Tracheal epithelial cell (primary cell): ENCODE data around the gene NPAP1. TPM values are rescaled to one million over a fixed set of nuclear protein-coding genes. Genes with fewer than 3 reads are reported as not detected.

Experiments
- total RNA-seq: library from RNA; depleted of rRNA; stranded (reverse); fragments of >200 nt; gene quantifications from 2 replicates; pipeline ENCODE4 v1.2.1, GENCODE V29; 2014

NPAP1 gene, protein sequence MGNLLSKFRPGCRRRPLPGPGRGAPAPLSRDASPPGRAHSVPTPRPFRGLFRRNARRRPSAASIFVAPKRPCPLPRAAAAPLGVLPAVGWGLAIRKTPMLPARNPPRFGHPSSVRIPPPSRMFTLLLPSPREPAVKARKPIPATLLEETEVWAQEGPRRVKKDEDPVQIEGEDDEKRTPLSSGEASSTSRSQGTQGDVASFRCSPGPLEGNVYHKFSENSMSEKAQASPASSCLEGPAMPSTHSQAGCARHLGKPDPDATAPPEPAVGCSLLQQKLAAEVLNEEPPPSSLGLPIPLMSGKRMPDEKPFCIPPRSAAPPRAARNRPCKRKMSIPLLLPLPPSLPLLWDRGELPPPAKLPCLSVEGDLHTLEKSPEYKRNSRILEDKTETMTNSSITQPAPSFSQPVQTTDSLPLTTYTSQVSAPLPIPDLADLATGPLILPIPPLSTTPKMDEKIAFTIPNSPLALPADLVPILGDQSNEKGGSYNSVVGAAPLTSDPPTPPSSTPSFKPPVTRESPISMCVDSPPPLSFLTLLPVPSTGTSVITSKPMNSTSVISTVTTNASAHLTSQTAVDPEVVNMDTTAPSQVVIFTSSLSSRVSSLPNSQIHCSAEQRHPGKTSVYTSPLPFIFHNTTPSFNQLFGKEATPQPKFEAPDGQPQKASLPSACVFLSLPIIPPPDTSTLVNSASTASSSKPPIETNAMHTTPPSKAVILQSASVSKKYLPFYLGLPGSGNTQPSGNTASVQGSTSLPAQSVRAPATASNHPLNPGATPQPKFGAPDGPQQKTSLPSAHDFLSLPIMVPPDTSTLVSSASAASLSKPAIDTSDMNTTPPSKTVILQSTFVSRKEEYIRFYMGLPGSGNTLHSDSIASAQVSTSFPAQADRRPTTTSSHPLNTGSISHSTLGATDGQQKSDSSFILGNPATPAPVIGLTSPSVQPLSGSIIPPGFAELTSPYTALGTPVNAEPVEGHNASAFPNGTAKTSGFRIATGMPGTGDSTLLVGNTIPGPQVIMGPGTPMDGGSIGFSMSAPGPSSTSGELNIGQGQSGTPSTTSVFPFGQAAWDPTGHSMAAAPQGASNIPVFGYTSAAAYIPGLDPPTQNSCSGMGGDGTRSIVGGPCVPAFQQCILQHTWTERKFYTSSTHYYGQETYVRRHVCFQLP
- under 0.01 TPM in 1 of 2 replicates, not detected in the other for total RNA-seq

DNA sequence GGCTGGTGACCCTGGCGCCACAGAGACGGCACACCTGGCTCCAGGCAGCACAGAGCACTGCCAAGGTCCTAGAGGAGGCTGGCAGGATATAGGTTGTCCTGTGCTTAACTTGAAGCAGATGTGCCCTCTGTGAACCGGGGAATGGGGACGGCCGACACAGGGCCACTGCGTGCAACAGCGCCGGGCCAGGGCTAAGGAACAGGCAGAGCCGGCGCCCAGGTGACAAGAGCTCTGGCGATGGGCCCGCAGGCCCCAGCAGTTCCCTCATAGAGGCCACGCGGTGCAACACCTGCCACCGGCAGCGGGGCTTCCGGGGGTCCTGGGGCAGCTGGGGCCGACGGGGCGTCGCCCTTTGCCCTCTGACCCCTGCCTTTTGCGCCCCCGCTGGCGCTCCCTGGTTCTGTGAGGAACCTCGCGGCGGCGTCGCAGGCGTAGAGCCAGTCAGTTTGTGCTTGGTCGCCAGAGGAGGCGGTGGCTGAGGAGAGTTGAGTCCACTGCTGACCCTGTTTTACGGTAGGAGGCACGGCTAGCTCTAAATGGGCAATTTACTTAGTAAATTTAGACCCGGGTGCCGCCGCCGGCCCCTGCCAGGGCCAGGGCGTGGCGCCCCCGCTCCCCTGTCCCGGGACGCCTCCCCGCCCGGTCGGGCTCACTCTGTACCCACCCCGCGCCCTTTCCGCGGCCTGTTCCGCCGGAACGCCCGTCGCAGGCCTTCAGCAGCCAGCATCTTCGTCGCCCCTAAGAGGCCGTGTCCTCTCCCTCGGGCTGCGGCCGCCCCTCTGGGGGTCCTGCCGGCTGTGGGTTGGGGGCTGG is at the start of gene NPAP1:
TSS of gene NPAP1 (plus strand) at position 444 of the 813 bp plus-strand sequence. CDS start at position 537, 93 bp downstream.

